HEK293 (cell line): ENCODE data around the gene SAE1.

Source experiments
- CTCF ChIA-PET: fragments of 350-600 bp; formaldehyde crosslinking; extraction: SDS; loops from one replicate; lab custom pipeline; 2021; ENCODE audit warnings: antibody characterized with exemption; lab: Yijun Ruan, JAX
- POLR2A ChIA-PET: fragments of 300-600 bp; formaldehyde crosslinking; extraction: SDS; loops from one replicate; lab custom pipeline; 2020; ENCODE audit warnings: antibody characterized with exemption, inconsistent platforms; lab: Yijun Ruan, JAX
- H3K27ac ChIP-seq: fragments of 200-500 bp; sonication (Bioruptor generic); 2 replicates; pipeline ENCODE4 v1.5.1; 2014; ENCODE audit warnings: low read depth, low read length, control low read depth, inconsistent platforms; ENCODE audit errors: extremely low read depth
- H3K36me3 ChIP-seq, 2 experiments: fragments of 200-500 bp in 1 of 2; sonication (Bioruptor generic) in 1 of 2; 1 replicate in 1 of 2; 2 replicates in 1 of 2; pipeline ENCODE4 v1.5.1; 2014 to 2017; ENCODE audit warnings: inconsistent platforms in 2 of 2, low read length in 2 of 2; ENCODE audit not compliant: control insufficient read depth in 2 of 2, insufficient read depth in 1 of 2
- H3K4me1 ChIP-seq: fragments of 200-500 bp; sonication (Bioruptor generic); 2 replicates; pipeline ENCODE4 v1.5.1; 2014; ENCODE audit warnings: mild to moderate bottlenecking, low read length, inconsistent platforms; ENCODE audit not compliant: control insufficient read depth, insufficient read depth
- H3K4me3 ChIP-seq: 2 replicates; pipeline ENCODE4 v1.5.1; 2011; ENCODE audit warnings: low read depth, mild to moderate bottlenecking, control low read depth, low read length, moderate library complexity
- H3K9me3 ChIP-seq: fragments of 200-500 bp; sonication (Bioruptor generic); 2 replicates; pipeline ENCODE4 v1.5.1; 2014; ENCODE audit warnings: low read depth, low read length, inconsistent platforms; ENCODE audit not compliant: control insufficient read depth, insufficient read depth
- BCL11A ChIP-seq: fragments of 450-650 bp; formaldehyde crosslinking; IDR thresholded peaks from 2 replicates; pipeline ENCODE4 v1.5.1; 2016; ENCODE audit warnings: low read depth, missing biosample characterization, missing genetic modification characterization
- KLF16 ChIP-seq: fragments of 450-650 bp; formaldehyde crosslinking; IDR thresholded peaks from 2 replicates; pipeline ENCODE4 v1.5.1; 2017; ENCODE audit warnings: missing biosample characterization, missing genetic modification characterization
- KLF7 ChIP-seq: fragments of 450-650 bp; formaldehyde crosslinking; IDR thresholded peaks from 2 replicates; pipeline ENCODE4 v1.5.1; 2016; ENCODE audit warnings: missing biosample characterization, missing genetic modification characterization, borderline replicate concordance
- OVOL3 ChIP-seq: fragments of 450-650 bp; formaldehyde crosslinking; IDR thresholded peaks from 2 replicates; pipeline ENCODE4 v1.5.1; 2016; ENCODE audit warnings: missing biosample characterization, missing genetic modification characterization
- ZNF10 ChIP-seq: fragments of 450-650 bp; formaldehyde crosslinking; IDR thresholded peaks from 2 replicates; pipeline ENCODE4 v1.5.1; 2017; ENCODE audit warnings: missing biosample characterization, missing genetic modification characterization
- ZNF121 ChIP-seq: fragments of 450-650 bp; formaldehyde crosslinking; IDR thresholded peaks from 2 replicates; pipeline ENCODE4 v1.5.1; 2016; ENCODE audit warnings: missing biosample characterization, missing genetic modification characterization
- ZNF155 ChIP-seq: fragments of 450-650 bp; formaldehyde crosslinking; IDR thresholded peaks from 2 replicates; pipeline ENCODE4 v1.5.1; 2016; ENCODE audit warnings: missing biosample characterization, missing genetic modification characterization
- ZNF202 ChIP-seq: fragments of 450-650 bp; formaldehyde crosslinking; IDR thresholded peaks from 2 replicates; pipeline ENCODE4 v1.5.1; 2016; ENCODE audit warnings: missing biosample characterization, missing genetic modification characterization, borderline replicate concordance
- ZNF239 ChIP-seq: fragments of 450-650 bp; formaldehyde crosslinking; IDR thresholded peaks from 2 replicates; pipeline ENCODE4 v1.5.1; 2016; ENCODE audit warnings: missing biosample characterization, missing genetic modification characterization
- ZNF248 ChIP-seq: fragments of 450-650 bp; formaldehyde crosslinking; IDR thresholded peaks from 2 replicates; pipeline ENCODE4 v1.5.1; 2017; ENCODE audit warnings: missing biosample characterization, missing genetic modification characterization
- ZNF302 ChIP-seq: fragments of 450-650 bp; formaldehyde crosslinking; IDR thresholded peaks from 2 replicates; pipeline ENCODE4 v1.5.1; 2016; ENCODE audit warnings: missing biosample characterization, missing genetic modification characterization, low read depth
- ZNF350 ChIP-seq: fragments of 450-650 bp; formaldehyde crosslinking; IDR thresholded peaks from 2 replicates; pipeline ENCODE4 v1.5.0; 2017; ENCODE audit warnings: missing biosample characterization, mild to moderate bottlenecking, missing genetic modification characterization
- ZNF394 ChIP-seq: fragments of 450-650 bp; formaldehyde crosslinking; IDR thresholded peaks from 2 replicates; pipeline ENCODE4 v1.5.1; 2016; ENCODE audit warnings: missing biosample characterization, missing genetic modification characterization, mild to moderate bottlenecking, moderate library complexity, borderline replicate concordance
- ZNF501 ChIP-seq: fragments of 450-650 bp; formaldehyde crosslinking; IDR thresholded peaks from 2 replicates; pipeline ENCODE4 v1.5.1; 2016; ENCODE audit warnings: missing biosample characterization, missing genetic modification characterization
- ZNF621 ChIP-seq: fragments of 450-650 bp; formaldehyde crosslinking; IDR thresholded peaks from 2 replicates; pipeline ENCODE4 v1.5.1; 2017; ENCODE audit warnings: missing biosample characterization, missing genetic modification characterization
- ZNF776 ChIP-seq: fragments of 450-650 bp; formaldehyde crosslinking; IDR thresholded peaks from 2 replicates; pipeline ENCODE4 v1.5.0; 2017; ENCODE audit warnings: missing biosample characterization, missing genetic modification characterization, borderline replicate concordance
- ZSCAN23 ChIP-seq: fragments of 450-650 bp; formaldehyde crosslinking; IDR thresholded peaks from 2 replicates; pipeline ENCODE4 v1.5.1; 2016; ENCODE audit warnings: missing biosample characterization, missing genetic modification characterization
- TF ChIP-seq, protein P1 (sequence below): fragments of 450-650 bp; formaldehyde crosslinking; IDR thresholded peaks from 2 replicates; pipeline ENCODE4 v1.5.1; 2016; ENCODE audit warnings: missing biosample characterization, missing genetic modification characterization

The SAE1 gene

DNA sequence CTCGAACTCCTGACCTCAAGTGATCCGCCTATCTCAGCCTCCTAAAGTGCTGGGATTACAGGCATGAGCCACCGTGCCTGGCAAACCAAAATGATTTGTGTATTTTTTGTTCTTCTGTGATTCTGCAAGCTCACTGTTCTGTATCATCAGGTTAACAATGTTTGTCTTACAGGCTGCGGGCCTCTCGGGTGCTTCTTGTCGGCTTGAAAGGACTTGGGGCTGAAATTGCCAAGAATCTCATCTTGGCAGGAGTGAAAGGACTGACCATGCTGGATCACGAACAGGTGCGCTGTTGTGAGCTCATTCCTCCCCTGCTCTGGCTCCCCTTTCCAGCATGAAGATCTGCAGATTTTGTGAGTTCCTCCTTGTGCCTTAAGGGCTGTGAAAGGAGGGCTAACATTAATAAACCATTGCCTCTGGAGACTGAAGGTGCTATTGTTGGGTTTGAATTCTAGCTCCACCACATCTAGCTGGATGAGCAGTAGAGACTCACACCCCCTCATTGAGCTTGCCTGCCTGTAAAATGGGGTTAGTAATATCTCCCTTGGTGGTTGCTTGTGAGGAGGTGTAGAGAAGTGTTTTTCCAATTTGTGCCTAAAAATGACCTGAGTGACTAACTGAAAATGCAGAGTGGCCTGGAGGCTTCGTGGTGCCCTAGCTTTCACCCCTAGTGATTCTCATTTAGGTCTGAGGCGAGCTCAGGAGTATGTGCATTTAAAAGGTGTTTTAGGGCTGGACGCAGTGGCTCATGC lies 12.9 kb downstream of the SAE1 start:
- H3K4me3 ChIP-seq = no peak overlapping the region
- TF ChIP-seq ZNF248 = no peak
- no peak for TF ChIP-seq ZNF776 (tag by site-specific recombination)
- no peak for TF ChIP-seq ZNF350 (tag by site-specific recombination)
- no peak for TF ChIP-seq ZNF621 (tag by site-specific recombination)
- no peak for TF ChIP-seq ZNF10 (tag by site-specific recombination)
- TF ChIP-seq ZNF155 (tag by site-specific recombination) = no peak
- TF ChIP-seq ZNF302 (tag by site-specific recombination) = no peak
- no peak for TF ChIP-seq OVOL3
- TF ChIP-seq, all 188 proteins: peak for 0
- Histone ChIP-seq H3K9me3 (no peaks in the 10 kb centered on the region), H3K4me1 (peaks cover 6% of the 10 kb centered on the region; the same call in 1 of the 2 replicates), H3K27ac (peak overlapping the region; percentile 28; the same call in 1 of the 2 replicates), H3K36me3 (peaks cover 64 to 80% of the 10 kb centered on the region in 2 experiments)
- ChIA-PET CTCF (interaction anchor here (0.5 to 1.6 kb wide), 5 partner anchors 12 to 286 kb away, joined by 3 to 6 read pairs (median 3); no protein-coding TSS in a partner anchor), POLR2A (interaction anchor here (0.6 kb wide), 1 partner anchor 28 kb away, joined by 8 read pairs; no protein-coding TSS in a partner anchor)

DNA sequence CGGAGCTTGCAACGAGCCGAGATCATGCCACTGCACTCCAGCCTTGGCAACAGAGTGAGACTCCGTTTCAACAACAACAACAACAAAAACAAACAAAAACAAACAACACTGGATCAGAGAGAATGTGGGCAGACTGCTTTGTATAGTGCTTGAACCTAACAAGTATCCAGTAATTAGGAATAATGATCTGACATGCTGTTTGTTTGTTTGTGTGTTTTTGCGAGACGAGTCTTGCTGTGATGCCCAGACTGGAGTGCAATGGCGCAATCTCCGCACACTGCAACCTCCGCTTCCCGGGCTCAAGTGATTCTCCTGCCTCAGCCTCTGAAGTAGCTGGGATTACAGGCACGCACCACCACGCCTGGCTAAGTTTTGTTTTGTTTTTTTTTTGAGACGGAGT lies 14.0 kb downstream of the SAE1 start:
- Histone ChIP-seq H3K36me3 (peaks cover 70 to 79% of the 10 kb centered on the region in 2 experiments), H3K4me3 (no peak overlapping the region), H3K4me1 (peaks cover 6% of the 10 kb centered on the region; the same call in 1 of the 2 replicates), H3K27ac (no peak overlapping the region), H3K9me3 (no peaks in the 10 kb centered on the region)
- CTCF ChIA-PET = interaction anchor here (1.4 to 1.6 kb wide), 2 partner anchors 13 to 131 kb away, joined by 3 to 4 read pairs; no protein-coding TSS in a partner anchor
- peak; percentile 50; the same call in 1 of the 2 replicates for TF ChIP-seq ZNF121 (tag by site-specific recombination)
- TF ChIP-seq ZNF302 (tag by site-specific recombination) = no peak
- POLR2A ChIA-PET = interaction anchor here (0.6 kb wide), 1 partner anchor 26 kb away, joined by 3 read pairs; no protein-coding TSS in a partner anchor

DNA sequence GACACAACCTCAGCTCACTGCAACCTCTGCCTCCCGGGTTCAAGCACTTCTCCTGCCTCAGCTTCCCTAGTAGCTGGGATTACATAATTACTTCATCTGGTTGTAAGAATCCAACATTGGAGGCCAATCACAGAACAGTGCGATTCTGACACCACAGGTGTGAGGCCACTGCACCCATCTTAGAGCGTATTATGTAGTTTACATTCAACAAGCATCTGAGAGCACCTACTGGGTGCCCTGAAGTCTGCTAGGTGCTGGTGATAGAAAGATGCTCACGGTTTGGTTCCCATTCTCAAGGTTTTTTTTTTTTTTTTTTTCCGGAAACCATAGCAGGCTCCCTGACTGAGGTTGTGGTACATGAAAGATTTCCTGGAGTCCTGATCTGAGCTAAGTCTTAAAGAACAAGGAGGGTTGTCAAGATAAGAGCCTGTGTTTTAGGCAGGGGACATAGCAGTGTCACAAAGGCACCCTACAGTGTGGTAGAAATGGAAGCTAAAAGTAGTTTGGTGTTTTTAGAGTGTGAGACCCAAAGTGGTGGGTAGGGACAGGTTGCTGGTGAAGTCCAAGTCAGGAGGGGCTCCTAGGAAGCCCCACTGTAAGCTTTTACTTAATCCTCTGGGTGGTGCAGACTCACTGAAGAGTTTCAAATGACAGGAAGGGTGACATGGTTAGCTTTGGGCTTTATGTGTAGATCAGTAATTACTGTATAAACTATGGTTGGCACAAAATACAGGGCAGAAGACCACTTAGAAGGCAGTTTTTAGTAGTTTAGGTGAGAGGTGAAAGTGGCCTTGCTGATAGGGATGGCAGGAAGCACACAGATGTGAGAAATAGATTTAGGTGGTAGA lies 15.2 kb downstream of the SAE1 start:
- ChIA-PET POLR2A (interaction anchor here (0.6 to 1.0 kb wide), 4 partner anchors 14 to 72 kb away, joined by 6 to 8 read pairs (median 8); no protein-coding TSS in a partner anchor), CTCF (interaction anchor here (0.5 to 1.4 kb wide), 10 partner anchors 8 to 176 kb away, joined by 3 to 5 read pairs (median 4); no protein-coding TSS in a partner anchor)
- Histone ChIP-seq H3K4me3 (no peak overlapping the region), H3K4me1 (peaks cover 4% of the 10 kb centered on the region; the same call in 1 of the 2 replicates), H3K36me3 (peaks cover 82 to 86% of the 10 kb centered on the region in 2 experiments), H3K27ac (no peak overlapping the region), H3K9me3 (no peaks in the 10 kb centered on the region)
- TF ChIP-seq ZNF394 (tag by site-specific recombination) = no peak
- no peak for TF ChIP-seq BCL11A (tag by site-specific recombination)
- TF ChIP-seq KLF7 = no peak
- no peak for TF ChIP-seq ZNF239
- TF ChIP-seq, protein P1, sequence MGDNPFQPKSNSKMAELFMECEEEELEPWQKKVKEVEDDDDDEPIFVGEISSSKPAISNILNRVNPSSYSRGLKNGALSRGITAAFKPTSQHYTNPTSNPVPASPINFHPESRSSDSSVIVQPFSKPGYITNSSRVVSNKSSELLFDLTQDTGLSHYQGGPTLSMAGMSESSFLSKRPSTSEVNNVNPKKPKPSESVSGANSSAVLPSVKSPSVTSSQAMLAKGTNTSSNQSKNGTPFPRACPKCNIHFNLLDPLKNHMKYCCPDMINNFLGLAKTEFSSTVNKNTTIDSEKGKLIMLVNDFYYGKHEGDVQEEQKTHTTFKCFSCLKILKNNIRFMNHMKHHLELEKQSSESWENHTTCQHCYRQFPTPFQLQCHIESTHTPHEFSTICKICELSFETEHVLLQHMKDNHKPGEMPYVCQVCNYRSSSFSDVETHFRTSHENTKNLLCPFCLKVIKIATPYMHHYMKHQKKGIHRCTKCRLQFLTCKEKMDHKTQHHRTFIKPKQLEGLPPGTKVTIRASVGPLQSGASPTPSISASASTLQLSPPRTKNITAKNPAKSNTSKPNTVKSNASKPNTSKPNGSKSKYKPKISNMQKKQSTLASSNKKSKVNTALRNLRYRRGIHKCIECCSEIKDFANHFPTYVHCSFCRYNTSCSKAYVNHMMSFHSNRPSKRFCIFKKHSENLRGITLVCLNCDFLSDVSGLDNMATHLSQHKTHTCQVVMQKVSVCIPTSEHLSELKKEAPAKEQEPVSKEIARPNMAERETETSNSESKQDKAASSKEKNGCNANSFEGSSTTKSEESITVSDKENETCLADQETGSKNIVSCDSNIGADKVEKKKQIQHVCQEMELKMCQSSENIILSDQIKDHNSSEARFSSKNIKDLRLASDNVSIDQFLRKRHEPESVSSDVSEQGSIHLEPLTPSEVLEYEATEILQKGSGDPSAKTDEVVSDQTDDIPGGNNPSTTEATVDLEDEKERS (tag by site-specific recombination) = no peak
- TF ChIP-seq ZNF501 (tag by site-specific recombination) = no peak
- no peak for TF ChIP-seq KLF16
- TF ChIP-seq ZNF202 (tag by site-specific recombination) = no peak
- no peak for TF ChIP-seq ZSCAN23 (tag by site-specific recombination)
